Pancreas (tissue), 10 donors: ENCODE measurements around the gene COLQ. TPM values are rescaled to one million over a fixed set of nuclear protein-coding genes. Genes with fewer than 3 reads are reported as not detected.
A peak's percentile ranks its signal among the peaks of the same experiment; 100 is the strongest.
"Not testable (repeated sequence)": the region's sequence is repeated elsewhere in the genome, so short reads cannot be mapped to it uniquely, and the experiment has no call there.

ENCODE experiments used
- ATAC-seq, 4 donors: fragments of 200-7000 bp; cut with Tn5 transposase; one replicate each; pipeline versions ENCODE4 v1.8.0 to v1.9.1; 2020; ENCODE audit warnings: mild to moderate bottlenecking in 4 of 4, moderate library complexity in 4 of 4
- DNase-seq, 6 donors: peaks; one replicate each; pipeline ENCODE4 v3.0.0-alpha.2; 2020
- FAIRE-seq: peaks from 2 replicates; lab custom pipeline; 2012; peaks lifted over from hg19 to GRCh38; lab: Jason Lieb, UNC
- H3K27ac ChIP-seq, 4 donors: fragments of 200-600 bp; sonication (generic); 1 replicate in 3 of 4; 2 replicates in 1 of 4; pipeline versions ENCODE4 v1.5.0 to v1.8.0; 2020
- H3K27me3 ChIP-seq, 4 donors: fragments of 200-600 bp; one replicate each; pipeline ENCODE4 v1.8.0; 2021
- H3K36me3 ChIP-seq, 3 donors: fragments of 200-600 bp; sonication (generic) in 1 of 3; one replicate each; pipeline versions ENCODE4 v1.5.0 to v1.8.0; 2020 to 2021
- H3K4me1 ChIP-seq, 3 donors: fragments of 200-600 bp; one replicate each; pipeline ENCODE4 v1.8.0; 2021
- H3K4me3 ChIP-seq, 4 donors: fragments of 200-600 bp; sonication (generic) in 2 of 4; one replicate each; pipeline versions ENCODE4 v1.5.0 to v1.8.0; 2020 to 2021
- H3K9me3 ChIP-seq, 4 donors: fragments of 200-600 bp; one replicate each; pipeline ENCODE4 v1.8.0; 2021
- CTCF ChIP-seq, 4 donors: fragments of 200-600 bp; sonication (generic) in 3 of 4; IDR thresholded peaks; one replicate each; pipeline versions ENCODE4 v1.5.0 to v1.8.0; 2021; ENCODE audit warnings: antibody characterized with exemption in 4 of 4
- WGBS, 2 donors: extraction: QIAGEN DNeasy Blood & Tissue Kit; methylation state at CpG; one replicate each; pipeline ENCODE4 v1.1.7; 2013; 5-methylcytosine and 5-hydroxymethylcytosine counted together
- intact Hi-C, 3 donors: fragments of 100-400 bp; cut with DNase I; formaldehyde crosslinking; loops; one replicate each; pipeline versions ENCODE4 v1.11.1 to v1.14.2; 2022
- polyA plus RNA-seq, 2 donors: library from polyadenylated mRNA; stranded (reverse); fragments of 200-250 nt; gene quantifications; one replicate each; pipeline ENCODE4 v1.2.3, GENCODE V29; 2013
- total RNA-seq, 6 donors: library from RNA; stranded (reverse); fragmentation: NEBNext Ultra II Directional in 4 of 6; extraction: Animal tissue kit (Norgen Biotek cat#: 25700) in 4 of 6; gene quantifications; one replicate each; pipeline versions ENCODE4 v1.2.1 to v1.2.4, GENCODE V29; 2021 to 2023
- donor health status: healthy with polysubstance abuse.
- donor health status: DM: no; HTN: no; CAD: no; lungs with moderate emphysema.
- donor health status: DM: no; HTN: no; CAD: no.
- donor health status: control.
- donor health status: control.
- donor health status: Bipolar disorder and iron deficiency.
- donor health status: DM: yes; HTN: yes; CAD: no.
- donor health status: DM: no; HTN: no; CAD: no.
- donor health status: DM: no; HTN: no; CAD: no.
- donor health status: DM: yes; HTN: yes; CAD: no.

The COLQ gene
- total and polyA plus RNA-seq, 8 donors, result 0.28 to 3.1 (median 0.83) TPM

GRCh38 chr3:15420871-15421270, 100.6 kb downstream of the COLQ start:
- H3K27ac ChIP-seq, result no peak overlapping the region
- no peak for FAIRE-seq

GRCh38 chr3:15410966-15411365, 110.5 kb downstream of the COLQ start:
- not testable (repeated sequence) for FAIRE-seq, H3K4me3 ChIP-seq, ATAC-seq, H3K9me3 ChIP-seq, H3K27ac ChIP-seq, DNase-seq, H3K27me3 ChIP-seq, H3K4me1 ChIP-seq
- WGBS, 2 donors, result 93 to 95% methylated on average over 7 of the region's 7 CpGs
- peaks cover 0 to 38% (median 11%) of the 10 kb centered on the region in 3 donors for H3K36me3 ChIP-seq
- intact Hi-C loops, result loop anchor here in 1 of 3 donors (10.0 kb wide), 1 partner anchor 206 kb away; the partner anchor contains the start of gene CAPN7

More at GRCh38 chr3:15420871-15421270, 100.6 kb downstream of the COLQ start:
- TF ChIP-seq CTCF (IDR thresholded peaks at IDR 0.05), result no peak
- DNase-seq (no peak), ATAC-seq (no peak)
- no peaks in the 10 kb centered on the region for H3K9me3 ChIP-seq
- no peaks in the 10 kb centered on the region for H3K27me3 ChIP-seq
- intact Hi-C loops, result no loop called here
- H3K4me3 ChIP-seq, result no peak overlapping the region
- WGBS, 2 donors, result 83 to 87% methylated on average over 4 of the region's 4 CpGs
- H3K4me1 ChIP-seq, result no peaks in the 10 kb centered on the region
- no peaks in the 10 kb centered on the region for H3K36me3 ChIP-seq

GRCh38 chr3:15409774-15410173, 111.7 kb downstream of the COLQ start:
- intact Hi-C loops, result loop anchor here in 1 of 3 donors (10.0 kb wide), 1 partner anchor 205 kb away; the partner anchor contains the start of gene CAPN7
- Histone ChIP-seq H3K4me1 (no peaks in the 10 kb centered on the region), H3K36me3 (peaks cover 0 to 28% (median 4%) of the 10 kb centered on the region in 3 donors), H3K27me3 (no peaks in the 10 kb centered on the region), H3K27ac (no peak overlapping the region), H3K9me3 (no peaks in the 10 kb centered on the region), H3K4me3 (no peak overlapping the region)
- FAIRE-seq (no peak), DNase-seq (no peak), ATAC-seq (no peak)
- WGBS, 2 donors, result 98 to 100% methylated on average over 2 of the region's 2 CpGs
- TF ChIP-seq CTCF (IDR thresholded peaks at IDR 0.05), result no peak

- H3K27me3 ChIP-seq, result no peaks in the 10 kb centered on the region
- FAIRE-seq (no peak), ATAC-seq (peak in 1 of 4 donors; percentile 23), DNase-seq (no peak)
- H3K4me3 ChIP-seq, result no peak overlapping the region
- TF ChIP-seq CTCF (IDR thresholded peaks at IDR 0.05), result no peak
- no peaks in the 10 kb centered on the region for H3K9me3 ChIP-seq
- no peaks in the 10 kb centered on the region for H3K4me1 ChIP-seq
- H3K36me3 ChIP-seq, result peaks cover 0 to 23% (median 4%) of the 10 kb centered on the region in 3 donors
- WGBS, 2 donors, result 79 to 84% methylated on average over 3 of the region's 3 CpGs
- no peak overlapping the region for H3K27ac ChIP-seq
- intact Hi-C loops, result no loop called here
These were observed 112.3 kb downstream of the COLQ start for GRCh38 chr3:15409239-15409638.

- FAIRE-seq (peak; percentile 17), DNase-seq (no peak), ATAC-seq (peak; percentile 43 to 78 (median 73))
- Histone ChIP-seq H3K9me3 (no peaks in the 10 kb centered on the region), H3K27me3 (no peaks in the 10 kb centered on the region), H3K4me3 (no peak overlapping the region), H3K4me1 (no peaks in the 10 kb centered on the region), H3K36me3 (no peaks in the 10 kb centered on the region), H3K27ac (no peak overlapping the region)
- 36 to 47% methylated on average over 3 of the region's 3 CpGs for WGBS, 2 donors
- peak in 3 of 4 donors; percentile 29 to 48 (median 43) for TF ChIP-seq CTCF (IDR thresholded peaks at IDR 0.05)
- intact Hi-C loops, result no loop called here
These were observed 116.0 kb downstream of the COLQ start for GRCh38 chr3:15405448-15406050.
